HG03135 (cell line): ENCODE results near the gene RRAS.
"Not testable (repeated sequence)": the region's sequence is repeated elsewhere in the genome, so short reads cannot be mapped to it uniquely, and the experiment has no call there.

Experiments used
- ATAC-seq: cut with Tn5 transposase; IDR thresholded peaks from one replicate; pipeline ENCODE4 v1.9.1; 2021; ENCODE audit warnings: mild to moderate bottlenecking, moderate library complexity; ENCODE audit not compliant: unreplicated experiment

RRAS gene

DNA sequence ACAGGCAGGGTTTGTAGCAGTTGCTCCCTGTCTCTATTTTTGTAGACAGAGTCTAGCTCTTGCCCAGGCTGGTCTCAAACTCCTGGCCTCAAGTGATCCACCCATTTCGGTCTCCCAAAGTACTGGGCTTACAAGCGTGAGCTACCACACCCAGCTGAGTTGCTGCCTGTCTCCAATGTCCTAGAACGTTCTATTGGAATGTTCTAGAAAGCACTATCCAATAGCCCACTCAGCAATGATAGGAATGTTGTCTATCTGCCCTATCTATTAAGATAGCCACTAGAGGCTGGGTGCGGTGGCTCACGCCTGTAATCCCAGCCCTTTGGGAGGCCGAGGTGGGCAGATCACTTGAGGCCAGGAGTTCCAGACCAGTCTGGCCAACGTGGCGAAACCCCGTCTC is 6.7 kb downstream of the RRAS start:
- ATAC-seq, result not testable (repeated sequence)

DNA sequence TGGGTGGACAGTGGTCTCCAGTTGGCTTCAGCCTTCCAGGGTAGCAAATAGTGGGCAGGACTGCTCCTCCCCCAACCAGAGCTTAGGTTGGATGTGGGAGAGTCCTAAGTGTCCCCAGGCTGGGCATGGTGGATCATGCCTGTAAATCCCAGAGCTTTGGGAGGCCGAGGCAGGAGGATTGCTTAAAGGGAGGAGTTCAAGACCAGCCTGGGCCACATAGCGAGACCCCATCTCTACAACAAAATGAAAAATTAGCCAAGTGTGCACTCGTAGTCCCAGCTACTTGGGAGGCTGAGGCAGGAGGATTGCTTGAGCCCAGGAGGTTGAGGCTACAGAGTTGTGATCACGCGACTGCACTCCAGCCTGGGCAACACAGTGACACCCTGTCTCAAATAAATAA is 7.4 kb downstream of the RRAS start:
- no peak for ATAC-seq

DNA sequence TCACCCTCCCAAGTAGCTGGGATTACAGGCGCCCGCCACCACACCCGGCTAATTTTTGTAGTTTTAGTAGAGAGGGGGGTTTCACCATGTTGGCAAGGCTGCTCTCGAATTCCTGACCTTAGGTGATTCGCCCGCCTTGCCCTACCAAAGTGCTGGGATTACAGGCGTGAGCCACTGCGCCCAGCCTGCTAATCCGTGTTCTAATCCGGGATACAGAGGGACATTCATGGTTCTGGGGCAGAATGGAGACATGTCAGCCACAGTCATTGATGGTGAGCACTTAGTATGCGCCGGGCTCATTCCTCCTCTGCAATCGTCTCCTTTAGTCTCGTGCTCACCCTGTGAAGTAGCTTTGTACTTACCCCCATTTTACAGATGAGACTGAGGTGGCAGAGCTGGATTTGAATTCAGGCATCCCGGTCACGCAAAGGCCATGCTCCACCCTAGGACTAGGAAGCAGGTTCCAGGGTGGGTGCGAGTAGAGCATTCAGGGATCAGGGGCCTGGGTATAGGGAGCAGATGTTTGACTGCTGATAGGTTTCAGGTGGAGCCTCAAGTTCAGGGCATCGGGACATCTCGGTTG is 8.2 kb downstream of the RRAS start:
- no peak for ATAC-seq

DNA sequence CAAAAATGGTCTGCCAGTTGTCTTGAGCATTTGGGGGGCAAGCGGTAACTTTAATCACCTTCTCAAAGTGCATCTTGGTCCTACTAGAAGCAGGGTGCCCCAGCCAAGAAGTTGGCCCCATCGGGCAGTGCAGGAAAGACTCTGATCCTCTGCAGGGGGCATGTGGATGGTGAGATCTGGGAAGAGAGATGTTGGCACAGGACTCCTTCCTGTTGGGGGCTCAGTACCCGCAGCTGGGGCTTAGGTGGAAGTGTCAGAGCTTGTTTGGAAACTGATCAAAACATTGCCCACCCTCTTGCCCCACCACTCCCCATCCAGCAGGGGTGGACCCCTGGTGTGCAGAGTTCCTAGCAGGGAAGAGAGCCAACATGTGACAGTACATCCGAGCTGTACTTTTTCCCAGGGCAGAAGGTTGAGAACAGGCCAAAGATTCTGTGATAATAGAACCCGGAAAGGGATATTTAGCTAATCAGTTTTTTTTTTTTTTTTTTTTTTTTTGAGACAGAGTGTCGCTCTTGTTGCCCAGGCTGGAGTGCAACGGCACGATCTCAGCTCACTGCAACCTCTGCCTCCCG is 8.8 kb downstream of the RRAS start:
- ATAC-seq, result no peak

DNA sequence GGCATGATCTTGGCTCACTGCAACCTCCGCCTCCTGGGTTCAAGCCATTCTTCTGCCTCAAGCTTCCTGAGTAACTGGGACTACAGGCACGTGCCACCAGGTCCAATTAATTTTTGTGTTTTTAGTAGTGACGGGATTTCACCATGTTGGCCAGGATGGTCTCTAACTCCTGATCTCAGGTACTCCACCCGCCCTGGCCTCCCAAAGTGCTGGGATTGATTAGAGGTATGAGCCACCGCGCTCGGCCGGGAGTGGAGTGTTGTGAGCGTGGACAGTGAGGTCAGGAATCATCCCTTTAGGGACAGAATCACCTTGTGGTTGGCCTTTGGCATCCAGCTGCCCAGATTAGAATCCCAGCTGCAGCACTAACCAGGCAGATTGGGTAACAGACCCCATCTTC is 10.3 kb downstream of the RRAS start:
- ATAC-seq, result no peak

DNA sequence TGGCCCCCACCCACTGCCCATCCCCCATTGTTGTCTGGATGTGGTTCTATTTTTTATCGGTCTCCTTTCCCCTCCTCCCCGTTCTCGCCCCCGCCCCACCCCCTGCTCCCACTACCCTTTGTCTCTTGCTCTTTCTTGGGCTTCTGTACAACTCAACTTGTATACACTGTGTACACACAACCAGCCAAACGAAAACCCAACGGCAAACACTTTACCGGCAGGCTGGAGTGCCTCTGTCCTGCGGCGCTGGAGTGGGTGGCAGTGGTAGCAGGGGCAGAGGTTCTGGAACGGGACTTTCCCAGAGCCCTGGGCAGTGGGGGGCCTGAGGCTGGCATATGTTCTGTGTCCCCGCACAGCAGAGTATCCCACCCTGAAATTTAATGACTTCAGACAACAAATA is 13.7 kb downstream of the RRAS start:
- ATAC-seq, result no peak

DNA sequence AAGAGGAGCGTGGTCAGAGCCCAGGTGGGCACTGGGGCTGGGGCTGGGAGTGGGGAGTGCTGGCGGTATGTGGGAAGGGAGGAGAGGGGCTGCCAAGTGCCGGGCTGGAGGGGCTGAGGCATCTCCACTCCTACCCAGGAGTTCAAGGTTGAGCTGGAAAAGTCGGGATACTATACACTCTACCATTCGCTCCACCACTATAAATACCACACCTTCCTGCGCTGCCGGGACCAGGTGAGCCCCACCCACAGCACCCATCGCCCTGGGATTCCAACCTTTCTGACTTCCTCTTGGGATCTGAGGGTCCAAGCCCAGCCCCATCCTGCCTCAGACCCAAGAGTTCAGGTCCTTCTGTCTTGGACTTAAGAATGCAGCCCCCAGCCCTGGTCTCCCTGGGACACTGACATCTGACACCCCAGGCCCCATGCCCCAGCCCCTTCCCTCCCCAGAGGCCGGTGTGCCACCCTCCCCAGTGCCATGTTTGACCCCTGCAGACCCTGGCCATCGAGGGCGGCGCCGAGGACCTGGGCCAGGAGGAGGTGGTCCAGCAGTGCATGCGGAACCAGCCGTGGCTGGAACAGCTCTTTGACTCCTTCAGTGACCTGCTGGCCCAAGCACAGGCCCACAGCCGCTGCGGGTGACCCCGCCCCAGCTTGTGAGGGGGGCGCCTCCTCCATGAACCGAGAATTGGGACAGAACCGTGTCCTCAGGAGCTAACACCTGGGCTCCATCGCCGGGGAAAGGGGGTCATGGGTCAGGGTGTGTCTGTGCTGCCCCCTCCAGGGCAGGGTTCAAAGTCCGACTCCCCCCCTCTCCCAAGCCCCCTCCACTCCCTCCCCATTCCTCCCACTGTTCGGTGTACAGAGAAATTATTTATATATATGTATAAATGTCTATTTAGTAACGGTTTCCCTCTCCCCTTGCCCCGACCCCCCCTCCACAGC is 14.7 kb downstream of the RRAS start:
- no peak for ATAC-seq

DNA sequence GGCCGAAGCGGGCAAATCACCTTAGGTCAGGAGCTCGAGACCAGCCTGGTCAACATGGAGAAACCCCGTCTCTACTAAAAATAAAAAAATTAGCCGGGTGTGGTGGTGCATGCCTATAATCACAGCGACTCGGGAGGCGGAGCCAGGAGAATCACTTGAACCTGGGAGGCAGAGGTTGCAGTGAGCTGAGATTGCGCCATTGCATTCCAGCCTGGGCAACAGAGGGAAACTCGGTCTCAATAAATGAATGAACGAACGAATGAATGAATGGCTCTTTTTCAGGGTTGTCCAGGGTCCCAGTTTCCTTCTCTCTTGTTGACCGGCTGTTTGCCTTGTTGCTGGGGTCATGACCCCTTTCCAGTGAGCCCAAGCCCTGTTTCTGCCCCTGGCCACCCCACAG is 22.1 kb downstream of the RRAS start:
- ATAC-seq, result not testable (repeated sequence)

DNA sequence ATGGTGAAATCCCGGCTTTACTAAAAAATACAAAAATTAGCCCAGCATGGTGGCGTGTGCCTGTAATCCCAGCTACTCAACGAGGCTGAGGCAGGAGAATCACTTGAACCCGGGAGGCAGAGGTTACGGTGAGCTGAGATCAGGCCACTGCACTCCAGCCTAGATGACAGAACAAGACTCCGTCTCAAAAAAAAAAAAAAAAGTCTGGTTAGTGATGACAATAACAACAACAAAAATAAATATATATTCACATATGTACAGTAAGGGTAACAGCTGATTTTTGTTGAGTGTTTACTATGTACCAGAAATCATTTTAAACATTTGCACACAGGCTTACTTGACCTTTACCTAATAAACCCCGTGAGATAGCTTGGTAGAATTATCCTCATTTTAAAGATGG is 23.0 kb downstream of the RRAS start:
- no peak for ATAC-seq

DNA sequence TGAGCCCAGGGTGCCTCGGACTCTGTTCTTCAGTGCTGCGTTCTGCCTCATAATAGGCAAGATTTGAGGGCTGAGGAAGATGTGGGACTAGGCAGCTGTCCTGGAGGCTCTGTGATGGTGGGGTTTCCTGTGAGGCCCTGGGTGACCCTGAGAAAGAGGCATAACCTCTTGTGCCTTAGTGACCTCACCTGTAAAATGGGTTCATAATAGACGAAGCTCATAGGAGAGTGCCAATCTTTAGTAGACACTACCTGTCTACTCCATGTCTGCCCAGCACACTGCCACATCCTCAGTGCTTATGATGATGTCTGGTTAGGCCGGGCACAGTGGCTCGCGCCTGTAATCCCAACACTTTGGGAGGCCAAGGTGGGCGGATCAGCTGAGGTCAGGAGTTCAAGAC is 23.4 kb downstream of the RRAS start:
- no peak for ATAC-seq

DNA sequence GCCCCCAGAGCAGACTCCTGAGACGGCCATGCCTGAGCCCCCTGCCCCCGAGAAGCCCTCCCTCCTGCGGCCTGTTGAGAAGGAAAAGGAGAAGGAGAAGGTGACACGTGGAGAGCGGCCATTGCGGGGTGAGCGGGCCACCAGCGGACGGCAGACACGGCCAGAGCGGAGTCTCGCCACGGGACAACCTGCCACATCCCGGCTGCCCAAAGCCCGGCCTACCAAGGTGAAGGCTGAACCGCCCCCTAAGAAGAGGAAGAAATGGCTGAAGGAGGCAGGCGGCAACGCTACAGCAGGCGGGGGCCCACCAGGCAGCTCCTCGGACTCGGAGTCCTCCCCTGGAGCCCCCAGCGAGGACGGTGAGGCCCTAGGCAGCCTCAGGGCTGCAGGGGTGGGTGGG is 24.1 kb downstream of the RRAS start:
- ATAC-seq, result no peak

DNA sequence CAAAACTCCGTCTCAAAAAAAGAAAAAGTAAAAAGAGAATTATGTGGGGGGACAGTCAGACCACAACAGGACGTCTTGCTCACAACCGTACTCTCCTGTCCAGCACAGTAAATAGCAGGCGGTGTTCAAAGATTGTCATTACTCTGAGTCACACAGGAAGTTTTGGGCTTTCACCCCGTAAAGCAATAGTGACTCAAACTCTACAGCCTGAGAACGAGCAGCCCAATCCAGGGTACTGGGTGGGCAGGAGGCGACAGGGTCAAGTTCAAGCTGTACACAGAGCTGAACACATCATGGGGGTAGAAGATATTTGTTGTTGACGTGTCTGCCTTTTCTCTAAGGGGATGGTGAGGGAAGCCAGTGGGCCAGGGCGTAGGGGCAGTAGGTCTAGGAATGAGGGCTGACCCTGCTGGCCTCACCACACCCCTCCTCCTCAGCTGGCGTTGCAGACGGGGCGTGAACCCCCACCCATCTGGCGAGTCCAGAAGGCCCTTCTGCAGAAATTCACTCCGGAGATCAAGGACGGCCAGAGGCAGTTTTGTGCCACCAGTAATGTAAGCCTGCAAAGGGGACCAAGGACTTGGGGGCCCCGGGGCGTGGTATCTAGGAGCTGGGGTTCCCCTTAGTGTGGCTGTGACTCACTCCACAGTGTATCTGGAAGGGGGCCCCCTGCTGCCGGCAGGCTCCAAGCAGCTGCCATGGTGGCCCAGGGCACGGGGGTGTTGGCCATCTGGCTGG is 25.7 kb downstream of the RRAS start:
- ATAC-seq, result no peak

DNA sequence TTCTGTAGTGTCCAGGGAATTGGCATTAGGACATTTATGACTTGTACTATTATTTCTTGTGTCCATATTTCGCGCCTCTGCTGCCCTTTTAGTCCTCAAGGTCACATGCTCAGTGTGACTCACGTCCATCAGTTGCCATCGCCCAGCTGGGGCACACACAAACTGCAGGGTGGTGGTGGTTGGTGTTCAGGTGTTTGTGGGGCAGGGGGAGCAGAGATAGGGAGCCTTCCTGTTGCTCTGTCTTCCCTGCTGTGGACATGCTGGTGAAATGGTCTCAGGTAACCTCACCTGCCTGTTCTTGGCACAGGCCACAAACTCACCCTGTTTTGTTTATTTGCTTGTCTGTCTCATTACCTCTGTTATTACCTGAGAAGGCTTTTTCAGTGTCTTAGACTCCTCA is 26.6 kb downstream of the RRAS start:
- no peak for ATAC-seq

DNA sequence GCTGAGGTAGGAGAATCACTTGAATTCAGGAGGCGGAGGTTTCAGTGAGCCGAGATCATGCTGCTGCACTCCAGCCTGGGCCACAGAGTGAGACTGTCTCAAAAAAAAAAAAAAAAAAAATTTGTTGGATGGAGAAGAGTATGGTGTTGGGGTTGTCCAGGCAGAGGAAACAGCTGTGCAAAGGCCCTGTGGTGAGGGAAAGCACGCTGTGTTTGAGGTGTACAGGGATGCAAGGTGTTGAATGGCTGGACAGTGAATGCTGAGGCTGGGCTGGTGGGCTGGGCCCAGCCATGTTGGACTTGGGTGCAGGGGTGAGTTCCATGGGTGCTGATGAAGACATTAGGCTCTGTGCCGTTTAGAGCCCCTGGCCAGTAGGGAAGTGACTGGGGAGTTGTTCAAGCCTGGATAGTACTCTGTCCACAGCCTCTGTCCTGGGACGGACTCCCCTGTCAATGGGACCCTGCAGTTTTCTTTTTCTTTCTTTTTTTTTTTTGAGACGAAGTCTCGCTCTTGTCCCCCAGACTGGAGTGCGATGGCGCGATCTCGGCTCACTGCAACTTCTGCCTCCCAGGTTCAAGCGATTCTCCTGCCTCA is 30.3 kb downstream of the RRAS start:
- ATAC-seq, result no peak

DNA sequence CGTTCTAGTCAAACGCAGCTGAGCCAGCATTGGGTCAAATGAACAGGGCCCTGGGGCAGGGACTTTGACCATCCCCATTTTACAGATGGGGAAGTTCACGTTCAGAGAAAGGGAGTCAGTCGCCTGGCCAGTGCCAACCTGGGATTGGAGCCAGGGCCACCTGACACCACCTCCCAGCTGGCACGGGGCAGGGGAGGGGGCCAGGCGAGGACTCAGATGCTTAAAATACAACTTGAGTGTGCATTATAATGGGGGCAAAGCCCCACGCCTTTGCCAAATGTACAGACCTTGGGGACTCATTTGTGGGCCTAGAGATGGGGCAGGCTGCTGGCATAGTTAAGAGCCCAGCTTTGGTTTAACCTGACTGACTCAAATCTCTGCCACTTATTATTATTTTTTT is 34.3 kb downstream of the RRAS start:
- no peak for ATAC-seq

DNA sequence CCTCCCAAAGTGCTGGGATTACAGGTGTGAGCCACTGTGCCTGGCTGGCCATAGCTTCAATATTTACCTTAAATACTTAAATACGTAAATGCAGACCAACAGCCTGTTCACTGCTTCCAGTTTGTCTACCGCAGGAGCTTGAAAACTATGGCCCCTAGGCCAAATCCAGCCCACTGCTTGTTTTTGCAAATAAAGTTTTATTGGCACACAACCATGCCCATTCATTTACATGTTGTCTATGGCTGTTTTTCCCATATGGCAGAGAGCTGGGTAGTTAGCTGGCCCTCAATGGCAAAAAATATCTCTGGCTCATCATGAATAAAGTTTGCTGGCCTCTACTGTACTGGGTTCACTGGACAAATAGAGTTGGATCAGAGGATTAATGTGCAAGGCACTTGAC is 37.1 kb downstream of the RRAS start:
- ATAC-seq, result no peak

DNA sequence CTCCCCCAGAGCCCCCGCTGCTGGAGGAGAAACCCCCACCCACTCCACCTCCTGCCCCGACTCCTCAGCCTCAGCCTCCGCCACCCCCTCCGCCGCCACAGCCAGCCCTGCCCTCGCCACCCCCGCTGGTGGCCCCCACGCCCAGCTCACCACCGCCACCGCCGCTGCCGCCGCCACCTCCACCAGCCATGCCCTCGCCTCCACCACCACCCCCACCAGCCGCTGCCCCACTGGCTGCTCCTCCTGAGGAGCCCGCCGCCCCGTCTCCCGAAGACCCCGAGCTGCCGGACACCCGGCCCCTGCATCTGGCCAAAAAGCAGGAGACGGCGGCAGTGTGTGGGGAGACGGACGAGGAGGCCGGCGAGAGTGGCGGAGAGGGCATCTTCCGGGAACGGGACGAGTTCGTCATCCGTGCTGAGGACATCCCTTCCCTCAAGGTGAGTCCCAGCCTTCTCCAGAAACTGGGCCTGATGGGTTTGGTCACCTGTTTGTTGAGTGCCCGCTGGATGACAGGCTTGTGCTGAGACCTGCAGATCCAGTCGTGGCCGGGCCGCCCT is 38.4 kb downstream of the RRAS start:
- ATAC-seq, result no peak

DNA sequence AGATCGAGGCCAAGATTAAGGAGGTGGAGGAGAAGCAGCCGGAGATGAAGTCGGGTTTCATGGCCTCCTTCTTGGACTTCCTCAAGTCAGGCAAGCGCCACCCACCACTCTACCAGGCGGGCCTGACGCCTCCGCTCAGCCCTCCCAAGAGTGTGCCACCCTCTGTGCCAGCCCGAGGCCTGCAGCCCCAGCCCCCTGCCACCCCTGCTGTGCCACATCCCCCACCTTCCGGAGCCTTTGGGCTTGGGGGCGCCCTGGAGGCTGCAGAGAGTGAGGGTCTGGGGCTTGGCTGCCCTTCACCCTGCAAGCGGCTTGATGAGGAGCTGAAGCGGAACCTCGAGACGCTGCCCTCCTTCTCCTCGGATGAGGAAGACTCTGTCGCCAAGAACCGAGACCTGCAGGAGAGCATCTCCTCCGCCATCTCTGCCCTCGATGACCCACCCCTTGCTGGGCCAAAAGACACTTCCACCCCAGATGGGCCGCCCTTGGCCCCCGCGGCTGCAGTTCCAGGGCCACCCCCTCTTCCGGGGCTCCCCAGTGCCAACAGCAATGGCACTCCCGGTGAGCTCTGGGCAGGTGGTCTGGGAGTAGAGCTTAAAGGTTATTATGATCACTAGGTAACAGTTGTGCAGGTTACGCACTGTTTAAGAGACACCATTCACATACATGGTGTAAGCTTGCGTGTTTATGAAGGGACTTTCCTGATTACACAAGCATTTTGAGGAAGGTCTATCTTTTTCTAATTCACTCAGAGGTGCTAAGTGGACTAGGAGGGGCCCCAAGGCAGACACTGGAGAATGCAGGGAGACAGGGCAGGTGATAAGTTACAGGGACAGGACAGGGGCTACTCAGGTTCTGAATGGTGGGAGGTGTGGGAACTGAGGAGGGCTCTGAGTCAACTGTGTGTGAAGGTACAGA is 40.3 kb downstream of the RRAS start:
- no peak for ATAC-seq

DNA sequence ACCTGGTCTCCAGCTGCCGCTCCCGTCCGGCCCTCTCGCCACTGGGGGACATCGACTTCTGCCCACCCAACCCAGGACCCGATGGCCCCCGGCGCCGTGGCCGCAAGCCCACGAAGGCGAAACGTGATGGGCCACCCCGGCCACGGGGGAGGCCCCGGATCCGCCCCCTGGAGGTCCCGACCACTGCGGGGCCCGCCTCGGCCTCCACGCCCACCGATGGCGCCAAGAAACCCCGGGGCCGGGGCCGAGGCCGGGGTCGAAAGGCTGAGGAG is 42.3 kb downstream of the RRAS start:
- ATAC-seq, result no peak
